Smooth muscle cell (in vitro differentiated cells): Measurements from ENCODE around the gene HS3ST2. TPM values are rescaled to one million over a fixed set of nuclear protein-coding genes. Genes with fewer than 3 reads are reported as not detected.
A peak's percentile ranks its signal among the peaks of the same experiment; 100 is the strongest.

Experiments used
- DNase-seq: peaks from one replicate; lab custom pipeline; 2025; ENCODE audit not compliant: unreplicated experiment; lab: John Stamatoyannopoulos, UW
- H2AFZ ChIP-seq: fragments of 200-600 bp; sonication (generic); 2 replicates; pipeline ENCODE4 v1.6.0; 2016; ENCODE audit warnings: antibody characterized with exemption, low read depth, mild to moderate bottlenecking
- H3F3A ChIP-seq: fragments of 200-600 bp; sonication (generic); 2 replicates; pipeline ENCODE4 v1.6.0; 2017; ENCODE audit warnings: antibody characterized with exemption, low read depth
- H3K27ac ChIP-seq: fragments of 200-600 bp; sonication (generic); 2 replicates; pipeline ENCODE4 v1.5.1; 2016; ENCODE audit warnings: low read depth, mild to moderate bottlenecking
- H3K27me3 ChIP-seq: fragments of 200-600 bp; sonication (generic); 2 replicates; pipeline ENCODE4 v1.6.1; 2016; ENCODE audit warnings: low read depth, mild to moderate bottlenecking
- H3K36me3 ChIP-seq: fragments of 200-600 bp; sonication (generic); 2 replicates; pipeline ENCODE4 v1.5.1; 2016; ENCODE audit warnings: low read depth
- H3K4me1 ChIP-seq: fragments of 200-600 bp; sonication (generic); 2 replicates; pipeline ENCODE4 v1.5.1; 2016; ENCODE audit warnings: low read depth
- H3K4me2 ChIP-seq: fragments of 200-600 bp; sonication (generic); 2 replicates; pipeline ENCODE4 v1.6.0; 2016; ENCODE audit warnings: mild to moderate bottlenecking
- H3K4me3 ChIP-seq: fragments of 200-600 bp; sonication (generic); 2 replicates; pipeline ENCODE4 v1.5.1; 2016; ENCODE audit warnings: mild to moderate bottlenecking
- H3K79me2 ChIP-seq: fragments of 200-600 bp; sonication (generic); 2 replicates; pipeline ENCODE4 v1.6.0; 2016; ENCODE audit warnings: low read depth, mild to moderate bottlenecking
- H3K9ac ChIP-seq: fragments of 200-600 bp; sonication (generic); 2 replicates; pipeline ENCODE4 v1.6.0; 2016; ENCODE audit warnings: low read depth
- H3K9me3 ChIP-seq: fragments of 200-600 bp; sonication (generic); replicated peaks from 2 replicates; pipeline ENCODE4 v1.5.1; 2016; ENCODE audit warnings: low read depth
- H4K20me1 ChIP-seq: fragments of 200-600 bp; sonication (generic); 2 replicates; pipeline ENCODE4 v1.6.0; 2016; ENCODE audit warnings: low read depth
- CTCF ChIP-seq: fragments of 200-600 bp; sonication (generic); IDR thresholded peaks from 2 replicates; pipeline ENCODE4 v1.5.1; 2017; ENCODE audit warnings: borderline replicate concordance, mild to moderate bottlenecking, antibody characterized with exemption; ENCODE audit not compliant: insufficient read depth, poor library complexity, severe bottlenecking
- WGBS: methylation state at CpG from one replicate; pipeline ENCODE4 v1.1.7; 2016; ENCODE audit warnings: low lambda C conversion rate; 5-methylcytosine and 5-hydroxymethylcytosine counted together
- polyA plus RNA-seq: library from polyadenylated mRNA; unstranded; fragments of >200 nt; fragmentation: Nextera tagmentation; extraction: Ambion mirVana; gene quantifications from 2 replicates; pipeline ENCODE4 v1.2.1, GENCODE V29; 2016
- total RNA-seq: library from RNA; depleted of rRNA; stranded (reverse); fragments of >200 nt; gene quantifications from 2 replicates; pipeline ENCODE4 v1.2.3, GENCODE V29; 2014

Gene HS3ST2
- total and polyA plus RNA-seq, 2 experiments from 2014 or later, result not detected

GRCh38 chr16:22771551-22771950, 42.4 kb upstream of the HS3ST2 start:
- Histone ChIP-seq H3K4me3 (no peak overlapping the region), H3F3A (no peaks in the 10 kb centered on the region), H2AFZ (no peak overlapping the region), H3K27me3 (no peaks in the 10 kb centered on the region), H3K79me2 (no peaks in the 10 kb centered on the region), H3K36me3 (no peaks in the 10 kb centered on the region), H3K4me2 (no peak overlapping the region), H3K4me1 (no peaks in the 10 kb centered on the region), H3K9ac (no peak overlapping the region), H3K9me3 (no peaks in the 10 kb centered on the region), H4K20me1 (no peaks in the 10 kb centered on the region), H3K27ac (no peak overlapping the region)
- DNase-seq, result no peak
- WGBS, result 81% methylated on average over 1 of the region's 1 CpG
- TF ChIP-seq CTCF, result no peak

- H3K4me2 ChIP-seq, result no peak overlapping the region
- H3K27ac ChIP-seq, result no peak overlapping the region
- no peaks in the 10 kb centered on the region for H3K27me3 ChIP-seq
- no peak overlapping the region for H2AFZ ChIP-seq
- no peak overlapping the region for H3K4me3 ChIP-seq
- H3K79me2 ChIP-seq, result no peaks in the 10 kb centered on the region
- H3K4me1 ChIP-seq, result no peaks in the 10 kb centered on the region
- TF ChIP-seq CTCF, result no peak
- no peaks in the 10 kb centered on the region for H4K20me1 ChIP-seq
- H3F3A ChIP-seq, result no peaks in the 10 kb centered on the region
- no peak for DNase-seq
- no peaks in the 10 kb centered on the region for H3K9me3 ChIP-seq
- WGBS, result 76% methylated on average over 6 of the region's 6 CpGs
- no peak overlapping the region for H3K9ac ChIP-seq
- H3K36me3 ChIP-seq, result no peaks in the 10 kb centered on the region
Measured at GRCh38 chr16:22775220-22775922, 38.6 kb upstream of the HS3ST2 start.

GRCh38 chr16:22781480-22781879, 32.5 kb upstream of the HS3ST2 start:
- Histone ChIP-seq H3K4me3 (no peak overlapping the region), H3K27ac (no peak overlapping the region), H3K27me3 (no peaks in the 10 kb centered on the region), H3K4me1 (peaks cover 11% of the 10 kb centered on the region), H3K36me3 (no peaks in the 10 kb centered on the region), H3K79me2 (no peaks in the 10 kb centered on the region), H4K20me1 (no peaks in the 10 kb centered on the region), H3K9me3 (no peaks in the 10 kb centered on the region), H3F3A (peaks cover under 1% of the 10 kb centered on the region), H2AFZ (no peak overlapping the region), H3K9ac (no peak overlapping the region), H3K4me2 (no peak overlapping the region)
- no peak for TF ChIP-seq CTCF
- DNase-seq, result no peak
- WGBS, result 76% methylated on average over 8 of the region's 8 CpGs

GRCh38 chr16:22782314-22782713, 31.6 kb upstream of the HS3ST2 start:
- Histone ChIP-seq H3K4me1 (peaks cover 13% of the 10 kb centered on the region), H3K9ac (no peak overlapping the region), H3K79me2 (no peaks in the 10 kb centered on the region), H3K4me3 (no peak overlapping the region), H3K27ac (peak overlapping the region; percentile 30), H3F3A (peaks cover 6% of the 10 kb centered on the region), H4K20me1 (no peaks in the 10 kb centered on the region), H3K9me3 (no peaks in the 10 kb centered on the region), H2AFZ (no peak overlapping the region), H3K4me2 (peak overlapping the region; percentile 67), H3K27me3 (no peaks in the 10 kb centered on the region), H3K36me3 (no peaks in the 10 kb centered on the region)
- WGBS, result 22% methylated on average over 4 of the region's 4 CpGs
- TF ChIP-seq CTCF, result no peak
- no peak for DNase-seq
